HG03342 (cell line): ENCODE data around the gene PPOX.
A peak's percentile ranks its signal among the peaks of the same experiment; 100 is the strongest.

ENCODE experiments used
- ATAC-seq: cut with Tn5 transposase; IDR thresholded peaks from one replicate; pipeline ENCODE4 v1.9.1; 2021; ENCODE audit warnings: mild to moderate bottlenecking, moderate library complexity; ENCODE audit not compliant: unreplicated experiment

Gene PPOX

GRCh38 chr1:161165742-161166668 is at the start of gene PPOX:
Gene PPOX (plus strand): TSS chr1:161166426. CDS start chr1:161166848, 422 bp downstream.
- ATAC-seq, result peak; percentile 91

- peak; percentile 82 for ATAC-seq
Observed at GRCh38 chr1:161117759-161118581, 48.3 kb upstream of the PPOX start, which contains the start of the genes NIT1 and PFDN2. Gene NIT1 (plus strand): TSS chr1:161118105. CDS start chr1:161118177, 72 bp downstream. Gene PFDN2 (minus strand): TSS chr1:161118037. CDS start chr1:161118026, 11 bp downstream.

GRCh38 chr1:161119092-161119903 is 46.9 kb upstream of the PPOX start:
- ATAC-seq, result peak; percentile 40

- ATAC-seq, result no peak
Observed at GRCh38 chr1:161121042-161121650, 45.1 kb upstream of the PPOX start.

GRCh38 chr1:161121834-161122233 is 44.4 kb upstream of the PPOX start:
- ATAC-seq, result no peak

- no peak for ATAC-seq
Observed at GRCh38 chr1:161122967-161123366, 43.3 kb upstream of the PPOX start.

GRCh38 chr1:161127649-161128048 is 38.6 kb upstream of the PPOX start:
- no peak for ATAC-seq

GRCh38 chr1:161128591-161129420 is 37.4 kb upstream of the PPOX start:
- no peak for ATAC-seq

- no peak for ATAC-seq
Observed at GRCh38 chr1:161130266-161130665, 36.0 kb upstream of the PPOX start.

- ATAC-seq, result no peak
Observed at GRCh38 chr1:161131523-161132409, 34.5 kb upstream of the PPOX start.

- peak; percentile 92 for ATAC-seq
Observed at GRCh38 chr1:161132410-161133219, 33.6 kb upstream of the PPOX start, which contains the start of gene DEDD. Gene DEDD (minus strand): TSS chr1:161132667. CDS start chr1:161124462, 8,205 bp downstream.

GRCh38 chr1:161133220-161133740 is 32.9 kb upstream of the PPOX start:
- no peak for ATAC-seq

- no peak for ATAC-seq
Observed at GRCh38 chr1:161137881-161138280, 28.3 kb upstream of the PPOX start.

GRCh38 chr1:161138431-161138830 is 27.8 kb upstream of the PPOX start:
- no peak for ATAC-seq

GRCh38 chr1:161139766-161140165 is 26.5 kb upstream of the PPOX start:
- ATAC-seq, result no peak

GRCh38 chr1:161140755-161141400 is 25.3 kb upstream of the PPOX start:
- ATAC-seq, result no peak

GRCh38 chr1:161145832-161146231 is 20.4 kb upstream of the PPOX start:
- ATAC-seq, result no peak
